Stimulated activated CD8-positive, alpha-beta memory T cell treated with anti-CD3 and anti-CD28 coated beads, Interleukin-2, amount 100 ng/mL, for 48 hours (primary cell): ENCODE measurements around the gene THAP12.

ENCODE experiments used
- DNase-seq, 2 donors: peaks; one replicate each; pipeline ENCODE4 v3.0.0-alpha.2; 2020; ENCODE audit warnings: low read depth in 2 of 2

The THAP12 gene

GRCh38 chr11:76380159-76380976 is 564 bp downstream of the THAP12 start:
- peak; percentile 41 to 49 for DNase-seq

GRCh38 chr11:76379807-76380158 is 1.1 kb downstream of the THAP12 start:
- DNase-seq = no peak

- DNase-seq = no peak
These were observed 4.0 kb downstream of the THAP12 start for GRCh38 chr11:76376746-76377558.

GRCh38 chr11:76371170-76371569 is 9.8 kb downstream of the THAP12 start:
- DNase-seq = no peak

GRCh38 chr11:76369406-76369805 is 11.5 kb downstream of the THAP12 start:
- DNase-seq = no peak

GRCh38 chr11:76368490-76368889 is 12.4 kb downstream of the THAP12 start:
- DNase-seq = no peak

- DNase-seq = no peak
These were observed 15.8 kb downstream of the THAP12 start for GRCh38 chr11:76365038-76365679.

GRCh38 chr11:76362716-76363115 is 18.2 kb downstream of the THAP12 start:
- no peak for DNase-seq

- no peak for DNase-seq
These were observed 19.2 kb downstream of the THAP12 start for GRCh38 chr11:76361776-76362175.

GRCh38 chr11:76361374-76361773 is 19.6 kb downstream of the THAP12 start:
- DNase-seq = no peak

GRCh38 chr11:76355172-76355571 is 25.8 kb downstream of the THAP12 start:
- DNase-seq = no peak

- DNase-seq = no peak
These were observed 32.6 kb downstream of the THAP12 start for GRCh38 chr11:76348348-76348747.

- DNase-seq = no peak
These were observed 33.5 kb downstream of the THAP12 start for GRCh38 chr11:76347466-76347865.

GRCh38 chr11:76339221-76339620 is 41.7 kb downstream of the THAP12 start:
- no peak for DNase-seq

GRCh38 chr11:76337923-76338322 is 43.0 kb downstream of the THAP12 start:
- DNase-seq = no peak

GRCh38 chr11:76337469-76337868 is 43.5 kb downstream of the THAP12 start:
- DNase-seq = no peak

GRCh38 chr11:76336597-76336996 is 44.3 kb downstream of the THAP12 start:
- DNase-seq = no peak

- DNase-seq = no peak
These were observed 45.1 kb downstream of the THAP12 start for GRCh38 chr11:76335842-76336241.

- DNase-seq = no peak
These were observed 46.0 kb downstream of the THAP12 start for GRCh38 chr11:76334826-76335389.

GRCh38 chr11:76330651-76331050 is 50.3 kb downstream of the THAP12 start:
- DNase-seq = no peak

- DNase-seq = no peak
These were observed 50.9 kb downstream of the THAP12 start for GRCh38 chr11:76329983-76330382.

- DNase-seq = no peak
These were observed 51.8 kb downstream of the THAP12 start for GRCh38 chr11:76329084-76329648.
